K562 (cell line): Measurements from ENCODE around the gene KBTBD4. TPM values are rescaled to one million over a fixed set of nuclear protein-coding genes. Genes with fewer than 3 reads are reported as not detected.

ENCODE experiments used
- ATAC-seq: fragments of 200-7000 bp; cut with Tn5 transposase; 3 replicates; pipeline ENCODE4 v1.9.1; 2020; ENCODE audit warnings: moderate library complexity
- Bru-seq: library from RNA; stranded (reverse); fragments of 400-500 nt; gene quantifications from one replicate; lab custom pipeline; 2021; lab: Mats Ljungman, UMichigan
- BruChase-seq, 2 experiments: library from RNA; stranded (reverse); fragments of 400-500 nt; gene quantifications; one replicate each; lab custom pipeline; 2021; lab: Mats Ljungman, UMichigan
- BruUV-seq: library from RNA; stranded (reverse); fragments of 400-500 nt; replicated peaks from 2 replicates; lab custom pipeline; 2021; lab: Mats Ljungman, UMichigan
- CTCF ChIA-PET: fragments of 300-600 bp; formaldehyde crosslinking; extraction: SDS; loops from one replicate; lab custom pipeline; 2021; ENCODE audit warnings: low intra/inter-chr PET ratio; lab: Yijun Ruan, JAX
- POLR2A ChIA-PET: fragments of 300-600, 350-650 bp; sonication (Branson Sonifier 250); formaldehyde crosslinking; extraction: SDS; loops from one replicate; lab custom pipeline; 2021; ENCODE audit warnings: antibody characterized with exemption, inconsistent platforms; lab: Yijun Ruan, JAX
- DNase-seq, 4 experiments: peaks; one replicate each; pipeline versions ENCODE4 v3.0.0 to v3.0.0-alpha.2; 2011 to 2018; ENCODE audit warnings: low spot score in 3 of 4, mixed read lengths in 3 of 4; ENCODE audit errors: extremely low read depth in 1 of 4
- FAIRE-seq: peaks from 2 replicates; lab custom pipeline; 2011; peaks lifted over from hg19 to GRCh38; lab: Jason Lieb, UNC
- H2AFZ ChIP-seq: 2 replicates; pipeline ENCODE4 v1.6.0; 2011; ENCODE audit warnings: low read depth, low read length, control low read depth, inconsistent platforms
- H3K27ac ChIP-seq: fragments of 200-600 bp; 3 replicates; pipeline ENCODE4 v1.8.0; 2011; ENCODE audit warnings: low read depth, mild to moderate bottlenecking, control low read depth, inconsistent platforms, low read length, moderate library complexity, mixed read lengths; ENCODE audit errors: extremely low read depth
- H3K27me3 ChIP-seq, 2 experiments: fragments of 300-600 bp in 1 of 2; 2 replicates in 1 of 2; 3 replicates in 1 of 2; pipeline versions ENCODE4 v1.6.0 to v1.8.0; 2011; ENCODE audit warnings: inconsistent platforms in 2 of 2, low read length in 2 of 2, mild to moderate bottlenecking in 1 of 2, mixed read lengths in 1 of 2, moderate library complexity in 1 of 2; ENCODE audit not compliant: control insufficient read depth in 2 of 2, insufficient read depth in 2 of 2
- H3K36me3 ChIP-seq: fragments of 300-600 bp; 3 replicates; pipeline ENCODE4 v1.8.0; 2011; ENCODE audit warnings: mild to moderate bottlenecking, low read length, inconsistent platforms; ENCODE audit not compliant: control insufficient read depth, insufficient read depth
- H3K4me1 ChIP-seq, 2 experiments: fragments of 200-600 bp in 1 of 2; replicated peaks in 1 of 2; 2 replicates in 1 of 2; 3 replicates in 1 of 2; pipeline versions ENCODE4 v1.5.1 to v1.8.0; 2011; ENCODE audit warnings: inconsistent platforms in 2 of 2, low read length in 2 of 2, mild to moderate bottlenecking in 1 of 2, mixed read lengths in 1 of 2, moderate library complexity in 1 of 2; ENCODE audit not compliant: control insufficient read depth in 2 of 2, insufficient read depth in 2 of 2
- H3K4me2 ChIP-seq: 2 replicates; pipeline ENCODE4 v1.6.1; 2011; ENCODE audit warnings: low read length, control low read depth, inconsistent platforms, mixed read lengths; ENCODE audit not compliant: insufficient read depth
- H3K4me3 ChIP-seq: fragments of 200-600 bp; sonication (generic), shearing (Covaris generic); 2 replicates; pipeline ENCODE4 v1.5.1; 2016; ENCODE audit warnings: control low read depth, inconsistent platforms
- H3K79me2 ChIP-seq: fragments of 200-600 bp; 3 replicates; pipeline ENCODE4 v1.8.0; 2011; ENCODE audit warnings: low read length, inconsistent platforms; ENCODE audit not compliant: control insufficient read depth, insufficient read depth
- H3K9ac ChIP-seq, 2 experiments: 2 replicates each; pipeline versions ENCODE4 v1.6.0 to v1.6.1; 2011; ENCODE audit warnings: low read depth in 2 of 2, low read length in 2 of 2, control low read depth in 1 of 2, inconsistent platforms in 1 of 2, mild to moderate bottlenecking in 1 of 2, mixed read lengths in 1 of 2; ENCODE audit not compliant: insufficient read depth in 1 of 2
- H3K9me1 ChIP-seq: one replicate; pipeline ENCODE4 v1.6.0; 2011; ENCODE audit warnings: inconsistent platforms, mild to moderate bottlenecking, low read length, moderate library complexity; ENCODE audit not compliant: control insufficient read depth, insufficient read depth
- H3K9me3 ChIP-seq: replicated peaks from 2 replicates; pipeline ENCODE4 v1.5.1; 2011; ENCODE audit warnings: low read depth, low read length, inconsistent platforms; ENCODE audit not compliant: control insufficient read depth, insufficient read depth
- H4K20me1 ChIP-seq: replicated peaks from 2 replicates; pipeline ENCODE4 v1.6.1; 2011; ENCODE audit warnings: low read length, inconsistent platforms, mixed read lengths; ENCODE audit not compliant: control insufficient read depth, insufficient read depth
- DMBX1 ChIP-seq: fragments of 250-450 bp; sonication (Bioruptor Pico); IDR thresholded peaks from 2 replicates; pipeline ENCODE4 v1.8.0; 2022; ENCODE audit warnings: inconsistent platforms, mild to moderate bottlenecking, moderate library complexity, borderline replicate concordance
- E2F5 ChIP-seq: sonication (generic); formaldehyde crosslinking; IDR thresholded peaks from 2 replicates; pipeline ENCODE4 v1.8.0; 2022; ENCODE audit warnings: mild to moderate bottlenecking, missing genetic modification reagents
- GTF2B ChIP-seq: IDR thresholded peaks from 2 replicates; pipeline ENCODE4 v1.6.1; 2011; ENCODE audit not compliant: insufficient read length; ENCODE audit errors: extremely low read depth
- MTA2 ChIP-seq: fragments of 450-650 bp; IDR thresholded peaks from 2 replicates; pipeline ENCODE4 v1.6.1; 2016; ENCODE audit warnings: low read depth
- MYNN ChIP-seq, 2 experiments: sonication (generic); formaldehyde crosslinking in 1 of 2; IDR thresholded peaks; 2 replicates each; pipeline versions ENCODE4 v1.5.0 to v1.6.1; 2016 to 2020; ENCODE audit warnings: antibody characterized with exemption in 1 of 2, missing genetic modification reagents in 1 of 2
- NFIX ChIP-seq: fragments of 250-450 bp; sonication (Bioruptor Pico); IDR thresholded peaks from 2 replicates; pipeline ENCODE4 v1.4.0; 2020; ENCODE audit warnings: low read depth, mild to moderate bottlenecking, moderate library complexity
- PKNOX1 ChIP-seq: fragments of 450-650 bp; IDR thresholded peaks from 2 replicates; pipeline ENCODE4 v1.6.1; 2016
- ZNF644 ChIP-seq: fragments of 200-800 bp; sonication (Bioruptor generic); IDR thresholded peaks from 2 replicates; pipeline ENCODE4 v1.6.1; 2016; ENCODE audit warnings: low read depth, missing genetic modification characterization, missing compliant biosample characterization
- ZNF707 ChIP-seq: fragments of 250-450 bp; sonication (Bioruptor Pico); conservative IDR thresholded peaks from 2 replicates; pipeline ENCODE4 v1.8.0; 2022; ENCODE audit warnings: inconsistent platforms, mild to moderate bottlenecking, moderate library complexity
- WGBS: fragments of 100-300 bp; shearing (Covaris generic); methylation state at CpG from one replicate; pipeline ENCODE4 v1.1.6; 2016; ENCODE audit warnings: low coverage, mixed read lengths; ENCODE audit not compliant: insufficient coverage; ENCODE audit errors: missing lambda C conversion rate; 5-methylcytosine and 5-hydroxymethylcytosine counted together
- in situ Hi-C: fragments of 300-500 bp; cut with MboI; formaldehyde crosslinking; loops from 4 replicates; pipeline ENCODE4 v1.15.0; 2018; ENCODE audit warnings: inconsistent platforms, mixed read lengths
- intact Hi-C: fragments of 100-400 bp; cut with micrococcal nuclease; formaldehyde crosslinking; loops from 2 replicates; pipeline ENCODE4 v1.14.2; 2022
- long read RNA-seq, 3 experiments: library from polyadenylated mRNA in 2 of 3; library from RNA in 1 of 3; unstranded in 2 of 3; stranded (forward) in 1 of 3; transcript quantifications; one replicate each; pipeline ENCODE4 v2.0.0, GENCODE V29; 2019 to 2022
- polyA minus RNA-seq, 3 experiments: library from RNA; depleted of rRNA, polyadenylated mRNA; stranded (reverse); fragments of >200 nt; gene quantifications; 2 replicates each; pipeline ENCODE4 v1.2.3, GENCODE V29; 2011
- polyA plus RNA-seq, 8 experiments: library from polyadenylated mRNA; depleted of rRNA in 4 of 8; stranded (reverse) in 5 of 8; unstranded in 3 of 8; fragments of >200 nt; fragmentation: Nextera tagmentation in 2 of 8; fragmentation: Illumina TruSeq in 1 of 8; extraction: Ambion mirVana in 2 of 8; extraction: Trizol in 1 of 8; gene quantifications; 2 replicates each; pipeline versions ENCODE4 v1.2.1 to v1.2.3, GENCODE V29; 2011 to 2014; ENCODE audit warnings: inconsistent platforms in 1 of 8, missing spikeins in 1 of 8
- total RNA-seq, 7 experiments: library from RNA; depleted of rRNA in 6 of 7; stranded (reverse); fragments of >200 nt in 6 of 7; fragmentation: Illumina TruSeq in 2 of 7; extraction: Trizol in 2 of 7; gene quantifications; 2 replicates each; pipeline versions ENCODE4 v1.2.1 to v1.2.3, GENCODE V29; 2011 to 2021; ENCODE audit warnings: low replicate concordance in 1 of 7
- TF ChIP-seq, protein P1 (sequence below): fragments of 450-650 bp; IDR thresholded peaks from 2 replicates; pipeline ENCODE4 v1.6.1; 2016; ENCODE audit warnings: low read depth, mild to moderate bottlenecking, moderate library complexity

The KBTBD4 gene
- total RNA-seq (2011; cell fraction: chromatin; rRNA removed; ENCODE audit: low replicate concordance), result 9.0 and 15.8 TPM in 2 replicates
- total RNA-seq (2011; cell fraction: nucleolus; rRNA removed), result 11.7 and 13.2 TPM in 2 replicates
- total RNA-seq (2011; cell fraction: nucleoplasm; rRNA removed), result 11.6 and 13.4 TPM in 2 replicates
- total RNA-seq (2014; rRNA removed) (9.1 and 11.2 TPM in 2 replicates), total RNA-seq (2014; rRNA removed; fragmentation: Illumina TruSeq; extraction: Trizol) (13.6 TPM in 2 replicates), total RNA-seq (2015; rRNA removed; fragmentation: Illumina TruSeq; extraction: Trizol) (13.3 and 13.6 TPM in 2 replicates), total RNA-seq (2021) (11.0 and 12.9 TPM in 2 replicates), polyA plus RNA-seq (2011; rRNA removed) (16.9 and 18.2 TPM in 2 replicates), polyA plus RNA-seq (2014; fragmentation: Illumina TruSeq; extraction: Trizol) (13.0 and 13.1 TPM in 2 replicates), polyA plus RNA-seq (2014; fragmentation: Nextera tagmentation; extraction: Ambion mirVana) (10 to 100 TPM; 30.1 to 33.9 TPM), polyA plus RNA-seq (2014; rRNA removed) (7.0 and 10.1 TPM in 2 replicates), polyA minus RNA-seq (2011; rRNA and poly(A)+ RNA removed) (21.9 and 23.1 TPM in 2 replicates), Bru-seq, nascent RNA (percentile 66 among the genes with signal in this experiment), BruChase-seq, experiment 1, labeled RNA remaining after a 2-hour chase (percentile 73 among the genes with signal in this experiment), BruChase-seq, experiment 2, labeled RNA remaining after a 6-hour chase (percentile 77 among the genes with signal in this experiment)
- polyA plus RNA-seq (2011; cell fraction: cytosol; rRNA removed), result 16.9 and 19.8 TPM in 2 replicates
- 6.6 and 9.4 TPM in 2 replicates for polyA plus RNA-seq (2011; cell fraction: nucleus; rRNA removed)
- polyA plus RNA-seq (2012), result 9.4 and 13.6 TPM in 2 replicates
- polyA minus RNA-seq (2011; cell fraction: cytosol; rRNA and poly(A)+ RNA removed), result 8.3 and 9.2 TPM in 2 replicates
- 5.4 and 10.0 TPM in 2 replicates for polyA minus RNA-seq (2011; cell fraction: nucleus; rRNA and poly(A)+ RNA removed)
- long read RNA-seq, experiment 1, transcript KBTBD4-202 (4 exons, 2,372 nt), result major isoform, 55 of 86 reads
- long read RNA-seq, experiment 1, transcript KBTBD4-201 (4 exons, 2,460 nt), result minor isoform, 10 of 86 reads
- long read RNA-seq, experiment 1, partial matches to known transcripts, result 0 of 86 reads
- long read RNA-seq, experiment 1, other reads (novel, unspliced or antisense), result 16 of 86 reads
- long read RNA-seq, experiment 2, transcript KBTBD4-209 (3 exons, 3,079 nt), result major isoform, 7 of 16 reads
- long read RNA-seq, experiment 2, partial matches to known transcripts, result 0 of 16 reads
- long read RNA-seq, experiment 2, other reads (novel, unspliced or antisense), result 4 of 16 reads
- long read RNA-seq, experiment 3, transcript KBTBD4-202 (4 exons, 2,372 nt), result major isoform, 10 of 16 reads
- long read RNA-seq, experiment 3, partial matches to known transcripts, result 0 of 16 reads
- long read RNA-seq, experiment 3, other reads (novel, unspliced or antisense), result 2 of 16 reads

DNA sequence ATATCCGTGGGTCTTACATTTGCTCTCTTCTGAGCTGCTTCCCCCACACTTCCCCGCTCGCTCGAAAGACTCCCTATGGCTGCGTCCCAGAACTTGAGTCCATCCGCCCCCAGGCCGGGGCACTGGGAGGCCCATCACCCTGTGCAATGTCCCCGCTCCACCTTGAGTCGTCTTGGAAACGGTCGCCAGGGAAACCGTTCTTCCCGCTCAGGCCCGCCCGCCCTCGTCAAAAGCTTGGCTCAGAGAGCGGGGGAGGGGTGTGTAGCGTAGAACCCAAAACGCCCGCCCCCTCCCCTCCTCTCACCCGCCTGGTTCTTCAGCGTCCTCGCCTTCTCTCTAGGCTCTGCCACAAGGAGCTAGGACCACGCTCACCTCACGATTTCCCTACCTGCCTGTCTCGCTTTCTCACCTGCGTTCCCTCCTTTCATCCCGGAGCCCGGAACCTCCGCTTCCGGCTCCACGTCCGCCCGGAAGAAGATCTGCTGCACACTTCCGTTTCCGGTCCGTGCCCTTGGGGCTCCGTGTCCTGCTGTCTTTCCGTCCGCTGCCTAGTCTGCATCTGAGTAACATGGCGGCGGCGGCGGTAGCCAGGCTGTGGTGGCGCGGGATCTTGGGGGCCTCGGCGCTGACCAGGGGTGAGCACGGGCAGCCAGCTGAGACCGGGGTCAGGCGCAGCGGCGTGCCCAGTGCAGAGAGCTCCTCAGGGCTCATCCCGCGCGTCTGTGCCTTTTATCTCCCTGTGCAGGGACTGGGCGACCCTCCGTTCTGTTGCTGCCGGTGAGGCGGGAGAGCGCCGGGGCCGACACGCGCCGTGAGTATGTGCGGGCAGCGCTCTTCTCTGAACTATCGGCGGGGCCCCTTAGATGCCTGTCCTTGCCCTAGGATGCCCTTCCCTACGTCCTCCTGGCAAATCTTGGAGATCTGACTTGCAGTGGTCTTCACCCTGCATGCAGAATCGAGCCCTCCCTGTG is at the start of gene KBTBD4, which contains the start of gene NDUFS3:
Gene KBTBD4, minus strand, starts transcription at position 447 of the 971 bp plus-strand sequence. Its CDS starts 19 bp downstream, at position 428.
Gene NDUFS3, plus strand, starts transcription at position 551 of the 971 bp plus-strand sequence. Its CDS starts 18 bp downstream, at position 569.
- 1% methylated on average over 57 of the region's 72 CpGs for WGBS
- BruUV-seq, result TSS peak; percentile 72
- CTCF ChIA-PET, result no interaction called here
- H3K4me2 ChIP-seq, result peak within 1 kb of the TSS; percentile 99
- POLR2A ChIA-PET, result interaction anchor here (0.6 to 2.1 kb wide), 7 partner anchors 8 to 701 kb away, joined by 3 to 23 read pairs (median 4); partner anchors contain the start of gene PTPMT1
- peaks cover 13 to 14% of the 10 kb centered on the region in 2 experiments; a peak in 4 of 5 replicates for H3K4me1 ChIP-seq
- H2AFZ ChIP-seq, result peak within 1 kb of the TSS; percentile 99
- no peaks in the 10 kb centered on the region for H3K9me1 ChIP-seq
- FAIRE-seq, result peak; percentile 80
- H4K20me1 ChIP-seq, result no peaks in the 10 kb centered on the region
- H3K27me3 ChIP-seq, result no peaks in the 10 kb centered on the region; a peak in 1 of 5 replicates
- H3K4me3 ChIP-seq, result peak within 1 kb of the TSS; percentile 97
- H3K36me3 ChIP-seq, result peaks cover 66% of the 10 kb centered on the region
- peaks cover 46% of the 10 kb centered on the region for H3K79me2 ChIP-seq
- peak within 1 kb of the TSS; percentile 93 for H3K27ac ChIP-seq
- no peaks in the 10 kb centered on the region for H3K9me3 ChIP-seq
- DNase-seq, result peak; percentile 86 to 94 (median 88)
- ATAC-seq, result peak; percentile 93
- in situ Hi-C loops, result no loop called here
- H3K9ac ChIP-seq, result peak within 1 kb of the TSS; percentile 99 to 100
- intact Hi-C loops, result no loop called here
- peak; percentile 58; the same call in 1 of the 2 replicates for TF ChIP-seq ZNF644
- TF ChIP-seq NFIX, result no peak
- TF ChIP-seq GTF2B, result no peak
- TF ChIP-seq MTA2, result no peak
- peak; percentile 95 for TF ChIP-seq PKNOX1
- peak; percentile 100 for TF ChIP-seq MYNN (IDR thresholded peaks at IDR 0.05)
- peak; percentile 82 for TF ChIP-seq MYNN (CRISPR knock-in tag; IDR thresholded peaks at IDR 0.05)
- TF ChIP-seq, protein P1, sequence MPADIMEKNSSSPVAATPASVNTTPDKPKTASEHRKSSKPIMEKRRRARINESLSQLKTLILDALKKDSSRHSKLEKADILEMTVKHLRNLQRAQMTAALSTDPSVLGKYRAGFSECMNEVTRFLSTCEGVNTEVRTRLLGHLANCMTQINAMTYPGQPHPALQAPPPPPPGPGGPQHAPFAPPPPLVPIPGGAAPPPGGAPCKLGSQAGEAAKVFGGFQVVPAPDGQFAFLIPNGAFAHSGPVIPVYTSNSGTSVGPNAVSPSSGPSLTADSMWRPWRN, result no peak
- no peak for TF ChIP-seq E2F5
- TF ChIP-seq ZNF707 (CRISPR knock-in tag), result no peak
- no peak for TF ChIP-seq DMBX1 (CRISPR knock-in tag)
